Measurements from ENCODE around the gene SOX1. TPM values are rescaled to one million over a fixed set of nuclear protein-coding genes. Genes with fewer than 3 reads are reported as not detected.

The SOX1 gene
- total and polyA plus RNA-seq, 9 of the 15 experiments (the other 6 are each of a cell fraction or from before 2014, with no cell fraction given) = not detected

- Histone ChIP-seq H3K9ac (ENCODE audit: insufficient read depth in 1 of 2, low read depth in 2 of 2, low read length in 2 of 2) (no peak overlapping the region), H2AFZ (ENCODE audit: low read depth, low read length) (no peak overlapping the region), H3K79me2 (ENCODE audit: control insufficient read depth, insufficient read depth, low read length) (no peaks in the 10 kb centered on the region), H3K27ac (ENCODE audit: extremely low read depth, low read depth, low read length) (no peak overlapping the region), H4K20me1 (replicated peaks; ENCODE audit: control insufficient read depth, insufficient read depth, low read length) (no peaks in the 10 kb centered on the region), H3K4me1 (replicated peaks in 1 of 2; ENCODE audit: control insufficient read depth in 2 of 2, insufficient read depth in 2 of 2, low read length in 2 of 2) (peaks cover 0 to 9% of the 10 kb centered on the region in 2 experiments; a peak in 2 of 5 replicates), H3K36me3 (ENCODE audit: control insufficient read depth, insufficient read depth, low read length) (no peaks in the 10 kb centered on the region), H3K9me1 (ENCODE audit: control insufficient read depth, insufficient read depth, low read length) (no peaks in the 10 kb centered on the region), H3K4me2 (ENCODE audit: insufficient read depth, low read length) (no peak overlapping the region), H3K27me3 (ENCODE audit: control insufficient read depth in 2 of 2, insufficient read depth in 2 of 2, low read length in 2 of 2) (peaks cover 2 to 52% of the 10 kb centered on the region in 2 experiments; a peak in 3 of 5 replicates), H3K4me3 (no peak overlapping the region), H3K9me3 (replicated peaks; ENCODE audit: control insufficient read depth, insufficient read depth, low read depth, low read length) (no peaks in the 10 kb centered on the region)
- CTCF ChIA-PET (ENCODE audit: low intra/inter-chr PET ratio) = no interaction called here
- WGBS (ENCODE audit: insufficient coverage, low coverage, missing lambda C conversion rate) = 0% methylated on average over 4 of the region's 11 CpGs
- FAIRE-seq (no peak), ATAC-seq (no peak), DNase-seq (ENCODE audit: extremely low read depth in 1 of 4, low spot score in 3 of 4) (no peak)
- TF ChIP-seq BHLHE40 (IDR thresholded peaks at IDR 0.05; ENCODE audit: low read length) (no peak), BRCA1 (IDR thresholded peaks at IDR 0.05) (no peak), BRCA1 (CRISPR knock-in tag; IDR thresholded peaks at IDR 0.05) (no peak), TCF15 (CRISPR knock-in tag; IDR thresholded peaks at IDR 0.05) (no peak), ZNF583 (CRISPR knock-in tag; IDR thresholded peaks at IDR 0.05) (no peak), KLF13 (tag; IDR thresholded peaks at IDR 0.05; ENCODE audit: borderline replicate concordance, low read depth) (no peak), DLX4 (CRISPR knock-in tag; IDR thresholded peaks at IDR 0.05) (no peak), ZNF707 (CRISPR knock-in tag; conservative IDR thresholded peaks at IDR 0.05) (no peak), IFI16 (CRISPR knock-in tag; IDR thresholded peaks at IDR 0.05) (no peak), MIER1 (IDR thresholded peaks at IDR 0.05; ENCODE audit: low read depth) (no peak)
- in situ Hi-C loops (cut with MboI) (no loop called here), intact Hi-C loops (cut with micrococcal nuclease) (no loop called here)
- POLR2A ChIA-PET = interaction anchor here (0.6 kb wide), 1 partner anchor 539 kb away, joined by 3 read pairs; no protein-coding TSS in a partner anchor
- BruUV-seq (replicated peaks) = no TSS peak
Observed at GRCh38 chr13:112058519-112058873, 8.5 kb upstream of the SOX1 start.

Data from K562 (cell line).